Measurements from ENCODE around the gene SLC25A13.

SLC25A13 gene

DNA sequence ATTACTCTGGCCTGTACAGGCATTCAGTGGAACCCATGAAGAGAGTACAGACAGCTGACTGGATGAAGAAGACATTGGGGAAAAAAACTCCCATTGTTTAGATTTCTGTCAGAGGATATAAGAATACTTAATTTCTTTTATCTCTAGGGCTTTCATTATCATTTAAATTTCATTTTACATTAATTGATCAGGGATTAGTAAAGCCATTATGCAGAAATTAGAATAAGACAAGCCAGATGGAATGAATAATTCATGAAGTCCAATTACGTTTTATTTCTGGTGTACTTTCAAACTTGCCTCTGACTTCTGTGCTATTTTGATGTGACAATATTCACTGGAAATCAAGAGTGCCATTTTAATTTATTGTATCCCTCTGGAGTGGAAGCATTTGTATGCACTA, 247.0 kb downstream of the SLC25A13 start:
- no peak for DNase-seq (ENCODE audit: low spot score in 2 of 2)
- ATAC-seq (ENCODE audit: low read depth), result no peak
- peaks cover 8% of the 10 kb centered on the region for H3K4me1 Mint-ChIP-seq
- H3K27ac Mint-ChIP-seq, result no peak overlapping the region
- no peaks in the 10 kb centered on the region for H3K36me3 Mint-ChIP-seq
- H3K4me3 Mint-ChIP-seq, result no peak overlapping the region
- H3K9me3 Mint-ChIP-seq, result no peaks in the 10 kb centered on the region
- H3K27me3 Mint-ChIP-seq, result peaks cover 7% of the 10 kb centered on the region

Measured in memory B cell (primary cell).